AG09309 (cell line): ENCODE data around the gene APP.

Source experiments
- DNase-seq: peaks from one replicate; pipeline ENCODE4 v3.0.0-alpha.2; 2010; ENCODE audit warnings: low read depth
- H3K4me3 ChIP-seq: 2 replicates; pipeline ENCODE4 v1.5.1; 2011; ENCODE audit warnings: mild to moderate bottlenecking, low read depth, low read length, moderate library complexity; ENCODE audit not compliant: control insufficient read depth
- CTCF ChIP-seq: IDR thresholded peaks from 2 replicates; pipeline ENCODE4 v1.5.1; 2011; ENCODE audit warnings: mild to moderate bottlenecking, low read depth, low read length, inconsistent platforms; ENCODE audit not compliant: insufficient read depth, control insufficient read depth; ENCODE audit errors: missing control alignments

Gene APP

GRCh38 chr21:26167593-26167992 is 3.0 kb downstream of the APP start:
- H3K4me3 ChIP-seq, result no peak overlapping the region
- no peak for DNase-seq

GRCh38 chr21:26165331-26165730 is 5.2 kb downstream of the APP start:
- H3K4me3 ChIP-seq, result no peak overlapping the region
- TF ChIP-seq CTCF, result no peak
- DNase-seq, result no peak

More at GRCh38 chr21:26167593-26167992, 3.0 kb downstream of the APP start:
- TF ChIP-seq CTCF, result no peak

GRCh38 chr21:26164311-26164710 is 6.3 kb downstream of the APP start:
- H3K4me3 ChIP-seq, result no peak overlapping the region
- no peak for DNase-seq
- TF ChIP-seq CTCF, result no peak

- TF ChIP-seq CTCF, result no peak
- no peak overlapping the region for H3K4me3 ChIP-seq
- no peak for DNase-seq
Observed at GRCh38 chr21:26162081-26162480, 8.5 kb downstream of the APP start.

- TF ChIP-seq CTCF, result no peak
- no peak overlapping the region for H3K4me3 ChIP-seq
- DNase-seq, result no peak
Observed at GRCh38 chr21:26159869-26160268, 10.7 kb downstream of the APP start.

- H3K4me3 ChIP-seq, result no peak overlapping the region
- no peak for DNase-seq
- TF ChIP-seq CTCF, result no peak
Observed at GRCh38 chr21:26157801-26158200, 12.8 kb downstream of the APP start.

GRCh38 chr21:26154753-26155152 is 15.8 kb downstream of the APP start:
- no peak for DNase-seq
- TF ChIP-seq CTCF, result no peak
- no peak overlapping the region for H3K4me3 ChIP-seq
